Left cardiac atrium (tissue), 4 donors: ENCODE data around the gene NEB. TPM values are rescaled to one million over a fixed set of nuclear protein-coding genes. Genes with fewer than 3 reads are reported as not detected.
"Not testable (repeated sequence)": the region's sequence is repeated elsewhere in the genome, so short reads cannot be mapped to it uniquely, and the experiment has no call there.

Source experiments
- ATAC-seq, 2 donors: fragments of 200-7000 bp; cut with Tn5 transposase; one replicate each; pipeline ENCODE4 v1.9.1; 2020; ENCODE audit warnings: mild to moderate bottlenecking in 2 of 2, moderate library complexity in 2 of 2
- DNase-seq: peaks from one replicate; pipeline ENCODE4 v3.0.0-alpha.2; 2020
- intact Hi-C, 2 donors: fragments of 100-400 bp; cut with DNase I; formaldehyde crosslinking; loops; one replicate each; pipeline versions ENCODE4 v1.14.1 to v1.15.1; 2022 to 2023
- total RNA-seq, 2 donors: library from RNA; stranded (reverse); fragmentation: NEBNext Ultra II Directional; extraction: Animal tissue kit (Norgen Biotek cat#: 25700); gene quantifications; one replicate each; pipeline ENCODE4 v1.2.1, GENCODE V29; 2021
- donor health status: DM: no; HTN: yes; CAD: no.
- donor health status: DM: no; HTN: yes; CAD: no; lungs with severe emphysema.
- donor health status: DM: yes; HTN: yes; CAD: no.
- donor health status: Dilated cardiomyopathy.

Gene NEB
- total RNA-seq, 2 donors from 2014 or later = 24.7 to 30.5 TPM

GRCh38 chr2:151761193-151761592, 26.9 kb upstream of the NEB start:
- intact Hi-C loops = no loop called here
- DNase-seq (no peak), ATAC-seq (no peak)

DNA sequence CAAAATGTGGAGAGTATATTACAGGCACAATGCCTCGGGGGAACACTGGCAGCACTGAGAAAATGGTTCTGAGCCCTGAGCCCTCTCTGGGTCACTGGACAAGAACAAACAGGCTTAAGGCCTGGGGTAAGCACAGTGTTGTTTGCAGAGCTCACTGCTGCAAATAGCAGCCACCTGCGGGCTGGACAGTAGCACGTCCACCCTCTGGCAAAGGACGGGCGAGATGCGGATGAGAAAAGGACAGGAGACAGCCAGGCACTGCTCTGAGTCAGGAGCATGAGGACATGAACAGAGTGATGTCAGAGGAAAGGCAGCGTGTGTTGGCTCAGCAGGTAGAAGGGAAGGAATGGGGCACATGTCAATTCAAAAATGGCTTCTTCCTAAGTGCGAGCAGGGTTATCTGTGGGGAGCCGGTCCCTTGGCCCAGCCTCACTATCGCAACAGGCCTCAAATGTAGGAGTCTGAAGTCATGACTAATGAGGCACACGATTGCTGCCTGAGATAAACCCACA, 25.9 kb upstream of the NEB start:
- intact Hi-C loops = no loop called here

DNA sequence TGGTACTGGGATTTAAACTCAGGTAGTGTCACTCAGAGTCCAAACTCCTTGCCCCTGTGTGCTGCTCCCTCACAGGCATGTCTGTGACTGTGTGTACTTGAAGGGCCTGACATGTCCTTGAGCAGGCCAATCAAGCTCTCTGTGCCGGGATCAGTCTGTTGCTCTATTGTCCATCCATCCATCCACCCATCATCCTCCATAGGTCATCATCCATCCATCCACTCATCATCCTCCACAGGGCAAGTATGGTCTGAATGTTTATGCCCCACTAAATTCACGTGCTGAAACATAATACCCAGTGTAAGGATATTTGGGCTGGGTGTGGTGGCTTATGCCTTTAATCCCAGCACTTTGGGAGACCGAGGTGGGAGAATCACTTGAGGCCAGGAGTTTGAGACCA, 24.5 kb upstream of the NEB start:
- DNase-seq = no peak
- ATAC-seq = no peak
- intact Hi-C loops = no loop called here

More for the DNA sequence above, 25.9 kb upstream of the NEB start:
- peak; percentile 42 to 89 for ATAC-seq
- DNase-seq = no peak

DNA sequence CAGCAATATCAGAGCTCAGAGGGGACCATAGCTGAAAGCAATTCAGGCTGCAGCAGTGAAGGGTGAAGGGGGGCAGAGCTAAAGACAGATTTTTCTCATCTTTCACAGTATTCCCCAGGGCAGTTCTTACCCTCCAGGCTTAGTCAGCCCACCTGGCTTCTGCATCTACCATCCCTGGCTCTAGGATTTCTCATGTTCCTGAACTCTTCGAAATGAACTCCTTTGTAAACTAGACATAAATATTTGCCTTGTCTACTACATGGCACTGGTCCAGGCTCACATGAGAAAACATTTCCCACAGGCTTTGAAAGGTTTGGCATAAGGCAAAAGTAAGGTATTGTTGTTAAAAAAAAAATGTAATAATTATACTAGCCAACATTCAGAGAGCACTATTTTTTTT, 23.6 kb upstream of the NEB start:
- DNase-seq (no peak), ATAC-seq (no peak)
- intact Hi-C loops = no loop called here

- DNase-seq = no peak
- intact Hi-C loops = no loop called here
- peak; percentile 71 to 88 for ATAC-seq
Observed at GRCh38 chr2:151756820-151757219, 22.5 kb upstream of the NEB start.

DNA sequence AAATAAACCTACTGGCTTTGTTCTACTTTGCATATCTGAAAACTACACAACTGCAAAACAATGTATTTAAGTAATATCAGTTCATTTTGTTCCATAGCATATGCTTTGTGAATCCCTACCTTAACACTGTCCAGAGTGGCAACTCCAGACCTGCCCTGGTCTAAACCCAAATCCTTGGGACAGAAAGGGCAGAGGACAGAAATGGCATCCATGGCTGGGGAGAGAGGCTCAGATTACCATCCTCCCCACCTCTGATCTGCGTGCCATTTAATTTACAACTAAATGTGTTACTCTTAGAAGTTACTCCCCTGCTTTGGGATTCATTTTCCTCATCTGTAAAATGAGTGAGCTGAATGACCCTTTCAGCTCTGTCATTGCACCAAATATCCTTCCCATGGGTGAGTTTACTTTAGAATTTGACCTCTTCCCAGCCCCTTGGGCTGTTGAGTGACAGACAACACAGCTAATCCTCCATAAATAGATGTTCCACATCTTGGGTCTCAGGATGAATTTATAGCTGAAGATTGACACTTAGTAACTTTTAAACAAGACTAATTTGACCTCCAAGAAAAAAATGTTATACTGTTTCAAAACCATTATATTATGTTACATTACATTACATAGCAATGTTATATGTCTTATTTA, 20.1 kb upstream of the NEB start:
- DNase-seq (no peak), ATAC-seq (peak in 1 of 2 donors; percentile 38)

GRCh38 chr2:151753540-151753939, 19.3 kb upstream of the NEB start:
- DNase-seq = no peak
- ATAC-seq = peak in 1 of 2 donors; percentile 37
- intact Hi-C loops = no loop called here

More for the DNA sequence above, 20.1 kb upstream of the NEB start:
- intact Hi-C loops = no loop called here

DNA sequence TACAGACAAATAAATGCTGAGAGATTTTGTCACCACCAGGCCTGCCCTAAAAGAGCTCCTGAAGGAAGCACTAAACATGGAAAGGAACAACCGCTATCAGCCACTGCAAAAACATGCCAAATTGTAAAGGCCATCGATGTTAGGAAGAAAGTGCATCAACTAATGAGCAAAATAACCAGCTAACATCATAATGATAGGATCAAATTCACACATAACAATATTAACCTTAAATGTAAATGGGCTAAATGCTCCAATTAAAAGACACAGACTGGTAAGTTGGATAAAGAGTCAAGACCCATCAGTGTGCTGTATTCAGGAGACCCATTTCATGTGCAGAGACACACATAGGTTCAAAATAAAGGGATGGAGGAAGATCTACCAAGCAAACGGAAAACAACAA, 11.0 kb upstream of the NEB start:
- DNase-seq, ATAC-seq, intact Hi-C loops: not testable (repeated sequence)

DNA sequence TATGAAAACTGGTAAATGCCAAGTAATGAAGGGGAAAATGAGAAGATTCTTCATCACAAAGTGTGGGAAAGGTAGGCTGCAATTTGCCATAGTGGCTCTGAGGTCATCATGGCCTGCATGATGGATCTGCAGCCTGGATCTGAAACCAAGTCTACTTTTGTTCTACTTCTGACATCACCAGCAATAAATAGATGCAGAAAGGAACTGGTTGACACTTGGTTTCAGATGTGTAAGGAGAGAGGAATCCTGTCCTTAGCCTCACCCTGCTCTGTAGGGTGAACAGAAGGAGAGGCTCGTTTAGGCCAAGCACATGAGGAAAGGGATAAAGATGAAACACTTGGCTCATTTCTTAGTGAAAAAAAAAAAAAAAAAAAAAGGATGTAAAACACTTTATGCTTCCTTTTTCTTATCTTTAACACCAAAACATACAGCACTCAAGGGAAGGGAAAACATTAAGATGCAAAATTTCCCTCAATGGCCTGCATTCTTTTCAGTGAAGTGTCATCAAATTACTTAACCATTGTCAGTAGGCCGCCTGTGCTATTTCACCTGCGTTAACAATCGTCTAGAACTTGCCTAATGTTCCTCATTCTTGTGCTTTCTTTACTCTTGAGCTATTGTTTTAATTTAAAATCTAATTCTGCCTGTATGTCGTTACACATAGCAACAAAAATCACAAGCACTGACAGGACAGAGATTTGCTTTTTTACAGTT, 3.9 kb downstream of the NEB start:
- ATAC-seq (peak in 1 of 2 donors; percentile 75), DNase-seq (no peak)
- intact Hi-C loops = no loop called here

DNA sequence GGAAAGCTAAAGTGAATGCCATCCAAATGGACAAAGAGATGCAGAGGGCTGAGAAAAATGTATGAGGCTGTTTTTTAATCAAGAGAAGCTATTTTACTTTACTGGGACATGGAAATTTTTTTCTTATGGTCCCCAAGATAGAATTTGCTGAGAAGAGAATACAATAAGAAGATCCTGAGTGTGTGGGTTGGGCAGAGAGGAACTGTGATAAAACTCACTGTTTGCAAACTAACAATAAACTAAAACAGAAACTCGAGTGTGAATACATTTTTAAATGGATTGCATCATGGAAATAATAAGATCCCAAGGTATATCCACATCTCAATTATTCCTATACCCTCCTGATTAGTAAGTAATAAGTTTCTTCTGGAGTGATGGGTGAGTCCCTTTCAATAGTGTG, 4.4 kb downstream of the NEB start:
- ATAC-seq (no peak), DNase-seq (no peak)
- intact Hi-C loops = no loop called here

GRCh38 chr2:151729415-151729811, 4.9 kb downstream of the NEB start:
- intact Hi-C loops = no loop called here
- DNase-seq (no peak), ATAC-seq (no peak)

DNA sequence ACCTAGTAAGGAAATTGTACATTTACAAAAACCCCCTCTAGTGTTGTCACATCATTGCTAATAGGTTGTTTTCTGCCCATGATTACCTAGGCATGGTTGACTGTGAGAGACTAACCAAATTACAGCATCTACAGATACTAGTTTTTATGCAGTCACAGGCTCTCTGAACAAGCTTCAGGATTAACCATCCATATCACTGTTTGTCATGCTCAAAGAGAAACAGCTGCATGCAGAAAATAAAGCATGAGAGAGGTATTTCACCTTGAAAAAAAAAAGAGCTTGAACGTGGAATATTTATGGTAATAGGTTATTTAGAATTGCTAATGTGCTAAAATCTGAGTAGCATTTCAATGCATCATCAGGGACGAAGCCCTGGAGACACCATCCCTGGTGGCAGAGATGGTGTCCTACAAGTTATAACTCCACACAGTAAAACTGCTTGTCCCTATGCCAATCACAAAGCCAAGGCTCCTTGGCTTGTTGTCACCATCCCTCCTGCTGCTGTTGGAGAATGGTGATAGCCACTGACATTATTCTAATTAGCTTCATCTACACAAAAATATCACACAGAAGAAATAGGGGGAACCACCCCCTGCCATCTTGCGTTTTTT, 5.4 kb downstream of the NEB start:
- no peak for DNase-seq
- intact Hi-C loops = no loop called here
- ATAC-seq = no peak

DNA sequence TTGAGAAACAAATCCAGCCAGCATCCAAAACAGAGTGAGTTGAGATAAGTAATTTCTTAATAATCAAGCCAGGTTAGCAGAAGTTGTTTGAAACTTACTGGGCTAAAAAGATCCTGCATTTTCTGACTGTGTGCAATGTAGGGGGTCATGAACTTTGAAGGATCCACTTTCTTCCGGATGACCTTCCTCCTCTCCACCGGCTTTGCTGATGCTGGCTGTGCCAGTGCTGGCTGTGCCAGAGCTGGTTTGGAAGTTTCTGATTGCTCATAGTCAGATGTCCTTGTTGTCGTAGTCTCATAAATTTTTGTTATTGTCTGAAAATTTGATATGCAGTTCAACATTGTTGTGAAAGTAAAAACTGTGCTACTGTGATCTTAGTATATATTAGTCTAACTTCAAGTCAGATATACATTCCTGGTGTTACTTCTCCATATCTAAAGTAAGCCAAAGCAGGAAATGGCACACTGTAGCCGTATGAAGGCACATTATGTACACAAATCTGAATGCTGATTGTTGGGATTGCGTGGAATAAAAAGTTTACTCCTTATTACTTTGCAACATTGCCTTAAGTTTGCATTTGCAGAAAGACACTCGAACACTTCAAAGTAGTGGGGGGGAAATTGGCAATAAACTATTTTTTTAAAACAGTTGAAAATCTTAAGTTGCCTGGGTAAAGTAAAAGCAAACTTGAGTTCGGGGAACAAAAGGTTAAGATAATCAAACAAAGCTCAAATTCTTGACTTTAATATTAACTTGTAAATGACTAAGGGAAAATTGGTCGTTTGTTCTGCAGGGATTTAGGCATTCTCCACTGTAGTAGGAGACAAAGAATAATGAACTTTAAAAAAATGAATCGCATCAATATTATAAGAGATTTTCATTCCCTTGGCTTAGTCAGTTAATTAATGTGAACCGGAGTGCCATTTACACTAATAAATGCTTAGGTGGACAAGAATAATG, 6.4 kb downstream of the NEB start:
- ATAC-seq (no peak), DNase-seq (no peak)
- intact Hi-C loops = no loop called here

GRCh38 chr2:151721161-151721560, 13.1 kb downstream of the NEB start:
- ATAC-seq (no peak), DNase-seq (no peak)

DNA sequence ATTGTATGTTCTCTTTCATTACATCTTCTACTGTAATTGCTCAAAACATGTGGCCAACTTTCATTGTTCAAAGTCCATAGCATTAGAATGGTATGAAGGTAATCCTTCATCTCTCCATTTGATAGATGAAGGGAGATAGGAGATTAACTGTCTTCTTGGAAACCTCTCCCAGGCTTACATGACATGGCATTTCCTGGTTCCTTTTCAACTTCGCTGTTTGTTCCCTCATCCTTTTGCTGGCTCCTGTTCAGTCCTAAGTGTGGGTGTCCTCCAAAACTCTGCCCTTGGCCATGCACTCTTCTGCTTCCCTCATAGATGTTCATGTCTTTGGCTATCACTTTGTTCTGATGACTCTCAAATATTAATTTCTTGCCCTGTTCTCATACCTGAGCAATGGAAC, 13.8 kb downstream of the NEB start:
- intact Hi-C loops = no loop called here
- ATAC-seq (no peak), DNase-seq (no peak)

More at GRCh38 chr2:151721161-151721560, 13.1 kb downstream of the NEB start:
- intact Hi-C loops = no loop called here

DNA sequence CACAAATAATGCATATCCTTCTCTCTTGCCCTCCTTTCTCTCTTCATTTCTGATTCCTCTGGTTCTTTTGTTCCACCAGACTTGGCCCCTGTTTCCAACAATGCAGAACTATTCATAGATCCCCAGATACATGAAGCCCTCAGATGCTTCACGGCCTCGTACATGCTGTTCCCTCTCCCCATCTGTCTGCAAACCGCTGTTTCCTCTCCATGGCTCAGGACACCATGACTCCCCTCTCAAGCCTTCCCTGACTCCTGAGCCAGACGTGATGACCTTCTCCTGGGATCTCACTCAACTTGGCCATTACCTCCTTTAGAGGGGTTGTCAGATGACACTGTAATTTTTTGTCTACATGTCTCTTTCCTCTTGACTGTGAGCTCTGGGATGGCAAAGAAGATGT, 15.5 kb downstream of the NEB start:
- intact Hi-C loops = no loop called here
- no peak for DNase-seq
- ATAC-seq = no peak

DNA sequence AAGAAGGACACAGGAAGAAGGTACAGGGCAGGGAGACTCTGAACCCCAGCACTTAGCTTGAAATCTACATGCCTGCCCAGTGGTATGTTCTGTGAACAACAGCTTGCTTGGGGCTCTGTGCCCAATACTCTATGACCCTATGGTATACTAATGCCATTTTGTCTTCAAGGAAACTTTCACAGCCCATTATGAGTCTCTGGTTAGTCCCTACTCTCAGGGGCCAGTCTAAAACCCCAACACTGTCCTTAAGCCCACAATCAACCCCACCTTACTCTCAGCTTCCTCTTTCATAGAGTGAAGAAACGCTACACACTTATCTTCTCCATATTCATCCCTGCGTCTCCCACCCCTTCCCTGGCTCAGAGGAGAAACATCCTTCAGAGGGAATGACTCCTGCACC, 16.0 kb downstream of the NEB start:
- no peak for DNase-seq
- intact Hi-C loops = no loop called here
- no peak for ATAC-seq

DNA sequence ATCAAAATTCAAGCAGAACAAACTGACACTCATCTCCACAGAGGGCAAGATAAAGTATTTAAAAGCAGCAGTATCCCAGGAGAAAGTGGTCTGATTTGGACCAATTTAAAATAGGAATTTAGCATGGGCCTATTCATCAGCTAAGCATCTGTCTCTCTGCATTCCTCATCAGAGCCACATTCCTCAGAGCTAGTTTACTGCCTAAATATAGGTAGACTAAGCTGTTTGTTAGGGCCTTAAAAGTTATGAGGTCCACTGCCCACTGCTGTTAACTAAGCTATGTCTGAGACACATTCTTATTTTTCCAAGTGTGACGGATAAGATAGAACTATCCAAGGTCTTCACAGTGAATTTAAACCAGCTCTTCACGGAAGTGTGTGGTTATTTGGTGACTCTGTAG, 17.6 kb downstream of the NEB start:
- ATAC-seq (peak in 1 of 2 donors; percentile 49), DNase-seq (no peak)
- intact Hi-C loops = no loop called here

DNA sequence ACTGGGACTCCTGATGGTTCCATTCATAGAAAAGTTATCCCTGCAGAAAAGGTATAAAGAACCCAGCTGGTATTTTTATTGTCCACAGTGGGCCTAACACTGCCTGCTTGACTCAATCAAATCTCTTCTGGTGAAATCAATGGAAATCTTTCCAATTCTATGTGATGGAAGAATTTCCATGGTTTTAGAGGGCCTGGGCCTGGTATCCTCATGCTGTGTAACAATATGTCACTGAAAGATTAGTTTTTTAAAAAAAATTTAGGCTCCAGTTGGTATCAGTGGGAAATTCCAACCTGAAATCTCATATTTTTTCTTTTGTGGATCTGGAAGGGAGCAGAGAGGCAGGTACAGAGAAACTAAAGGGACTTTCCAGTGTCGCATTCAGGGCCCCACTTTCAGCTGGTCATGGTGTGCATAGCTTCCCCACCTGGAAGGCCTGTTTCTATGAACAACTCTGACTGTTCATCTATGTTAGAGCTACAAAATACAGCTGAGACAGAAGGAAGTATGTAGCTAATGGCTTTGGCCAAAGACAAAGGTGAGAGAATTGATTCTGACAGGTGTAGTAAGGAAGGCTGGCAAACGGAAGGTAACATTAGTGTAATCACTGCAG, 20.9 kb downstream of the NEB start:
- no peak for DNase-seq
- intact Hi-C loops = no loop called here
- no peak for ATAC-seq
